ENCODE results near the gene GMPS.

DNA sequence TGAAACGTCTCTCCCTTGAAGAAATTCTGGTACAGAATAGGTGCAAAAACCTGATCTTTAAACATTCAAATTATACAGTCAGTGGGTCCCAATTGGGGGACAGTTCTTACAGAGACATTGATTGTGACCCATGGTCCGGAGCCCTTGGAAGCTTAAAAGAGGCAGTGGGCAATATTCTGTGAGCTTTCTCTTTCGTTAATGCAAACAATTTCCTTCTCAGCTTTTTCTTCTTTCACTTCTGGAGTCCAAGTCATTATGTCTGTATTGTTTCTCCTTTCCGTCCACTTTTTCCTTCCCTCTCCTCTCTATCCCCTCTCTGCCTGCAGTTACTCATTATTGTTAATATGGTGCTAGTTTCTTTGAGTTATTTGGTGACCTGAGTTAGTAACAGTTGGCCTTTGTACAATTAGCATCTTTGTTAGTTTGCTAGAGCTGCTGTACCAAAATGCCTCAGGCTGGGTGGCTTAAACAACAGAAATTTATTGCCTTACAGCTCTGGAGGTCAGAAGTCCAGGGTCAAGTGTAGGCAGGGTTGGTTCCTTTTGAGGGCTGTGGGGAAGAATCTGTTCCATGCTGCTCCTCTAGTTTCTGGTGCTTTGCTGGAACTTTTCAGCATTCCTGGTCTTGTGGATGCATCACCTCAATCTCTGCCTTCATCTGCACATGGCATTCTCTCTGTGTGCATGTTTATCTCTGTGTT, 102.6 kb downstream of the GMPS start:
- TF ChIP-seq, protein P1, sequence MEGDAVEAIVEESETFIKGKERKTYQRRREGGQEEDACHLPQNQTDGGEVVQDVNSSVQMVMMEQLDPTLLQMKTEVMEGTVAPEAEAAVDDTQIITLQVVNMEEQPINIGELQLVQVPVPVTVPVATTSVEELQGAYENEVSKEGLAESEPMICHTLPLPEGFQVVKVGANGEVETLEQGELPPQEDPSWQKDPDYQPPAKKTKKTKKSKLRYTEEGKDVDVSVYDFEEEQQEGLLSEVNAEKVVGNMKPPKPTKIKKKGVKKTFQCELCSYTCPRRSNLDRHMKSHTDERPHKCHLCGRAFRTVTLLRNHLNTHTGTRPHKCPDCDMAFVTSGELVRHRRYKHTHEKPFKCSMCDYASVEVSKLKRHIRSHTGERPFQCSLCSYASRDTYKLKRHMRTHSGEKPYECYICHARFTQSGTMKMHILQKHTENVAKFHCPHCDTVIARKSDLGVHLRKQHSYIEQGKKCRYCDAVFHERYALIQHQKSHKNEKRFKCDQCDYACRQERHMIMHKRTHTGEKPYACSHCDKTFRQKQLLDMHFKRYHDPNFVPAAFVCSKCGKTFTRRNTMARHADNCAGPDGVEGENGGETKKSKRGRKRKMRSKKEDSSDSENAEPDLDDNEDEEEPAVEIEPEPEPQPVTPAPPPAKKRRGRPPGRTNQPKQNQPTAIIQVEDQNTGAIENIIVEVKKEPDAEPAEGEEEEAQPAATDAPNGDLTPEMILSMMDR (IDR thresholded peaks at IDR 0.05) = no peak
- no peak for TF ChIP-seq POLR2A (IDR thresholded peaks at IDR 0.05; ENCODE audit: low read depth)
- TF ChIP-seq POLR2AphosphoS5 (IDR thresholded peaks at IDR 0.05) = no peak
- no peak for TF ChIP-seq EP300 (IDR thresholded peaks at IDR 0.05)

Measured in esophagus muscularis mucosa (tissue), 4 donors.